Measurements from ENCODE around the gene SIK3. TPM values are rescaled to one million over a fixed set of nuclear protein-coding genes. Genes with fewer than 3 reads are reported as not detected.

Gene SIK3
- total RNA-seq, 1 experiment from 2014 or later, result 31.4 TPM

GRCh38 chr11:116856423-116856822, 241.8 kb downstream of the SIK3 start:
- no peak overlapping the region for H3K14ac ChIP-seq (ENCODE audit: insufficient read depth, low read length)
- H3K27ac ChIP-seq (ENCODE audit: insufficient read length, low read depth, low read length), result no peak overlapping the region
- no peak for TF ChIP-seq CTCF (conservative IDR thresholded peaks at IDR 0.05)
- H4K20me1 ChIP-seq (ENCODE audit: control insufficient read depth, insufficient read depth, insufficient read length), result no peaks in the 10 kb centered on the region
- Mint-ChIP-seq H3K4me1 (no peaks in the 10 kb centered on the region), H3K9me3 (no peaks in the 10 kb centered on the region), H3K27me3 (ENCODE audit: low read depth) (no peaks in the 10 kb centered on the region), H3K4me3 (no peak overlapping the region), H3K36me3 (ENCODE audit: insufficient read depth in 1 of 3, low read depth in 3 of 3) (peaks cover 20 to 58% (median 56%) of the 10 kb centered on the region in 3 experiments), H3K27ac (peak overlapping the region in 1 of 3 experiments; percentile 8; a peak in 2 of 7 replicates)
- no CpG with 5 or more reads among the region's 5 CpGs for WGBS (ENCODE audit: extremely low coverage, insufficient read length, low lambda C conversion rate)
- no peak overlapping the region for H2BK12ac ChIP-seq (ENCODE audit: insufficient read length, low read depth, low read length)
- no peak overlapping the region for H2BK120ac ChIP-seq (ENCODE audit: low read depth, low read length, poor library complexity, severe bottlenecking)
- H4K91ac ChIP-seq (ENCODE audit: insufficient read length, low read depth, low read length), result no peak overlapping the region
- no peak overlapping the region for H3T11ph ChIP-seq (ENCODE audit: low read length)
- H3K27me3 ChIP-seq (ENCODE audit: insufficient read depth, low read length), result no peaks in the 10 kb centered on the region
- no peak overlapping the region for H2BK20ac ChIP-seq (ENCODE audit: low read depth, low read length, poor library complexity, severe bottlenecking)
- H2AFZ ChIP-seq (ENCODE audit: low read length), result no peak overlapping the region
- no peak overlapping the region for H2AK5ac ChIP-seq (ENCODE audit: insufficient read length, low read length)
- no peaks in the 10 kb centered on the region for H3K79me2 ChIP-seq (ENCODE audit: insufficient read depth, low read length)
- no peak overlapping the region for H4K8ac ChIP-seq (replicated peaks; ENCODE audit: insufficient read length, low read depth, low read length)
- H4K5ac ChIP-seq (ENCODE audit: insufficient read length, low read depth, low read length), result no peak overlapping the region
- H2BK5ac ChIP-seq (ENCODE audit: insufficient read length, low read length), result no peak overlapping the region
- H3K79me1 ChIP-seq (ENCODE audit: insufficient read depth, low read depth, low read length, poor library complexity, severe bottlenecking), result no peaks in the 10 kb centered on the region
- no peak overlapping the region for H3K18ac ChIP-seq (ENCODE audit: insufficient read length, low read depth, low read length)
- no peaks in the 10 kb centered on the region for H3K4me1 ChIP-seq (ENCODE audit: insufficient read depth, low read length)
- no peaks in the 10 kb centered on the region for H3K9me3 ChIP-seq (ENCODE audit: control insufficient read depth, low read depth, low read length)
- H3K4ac ChIP-seq (ENCODE audit: low read depth, low read length), result no peak overlapping the region
- no peak for DNase-seq
- H3K4me2 ChIP-seq (ENCODE audit: insufficient read depth, insufficient read length, low read length), result no peak overlapping the region
- no peak overlapping the region for H3K56ac ChIP-seq (ENCODE audit: insufficient read length, low read depth, low read length)
- H3K23ac ChIP-seq (ENCODE audit: insufficient read length, low read depth, low read length), result no peak overlapping the region
- no peaks in the 10 kb centered on the region for H3K23me2 ChIP-seq (ENCODE audit: insufficient read length, low read depth, low read length, poor library complexity, severe bottlenecking)
- no peak overlapping the region for H2BK15ac ChIP-seq (ENCODE audit: low read depth, low read length)
- H3K9ac ChIP-seq (ENCODE audit: extremely low read depth, insufficient read length, low read length), result no peak overlapping the region
